GM18519 (cell line): ENCODE measurements around the gene TPM3.
"Not testable (repeated sequence)": the region's sequence is repeated elsewhere in the genome, so short reads cannot be mapped to it uniquely, and the experiment has no call there.

Experiments
- ATAC-seq: cut with Tn5 transposase; IDR thresholded peaks from one replicate; pipeline ENCODE4 v1.9.1; 2021; ENCODE audit warnings: mild to moderate bottlenecking, moderate library complexity; ENCODE audit not compliant: unreplicated experiment, low FRiP score

TPM3 gene

GRCh38 chr1:154207262-154207661, 15.4 kb upstream of the TPM3 start:
- no peak for ATAC-seq

GRCh38 chr1:154206196-154206595, 14.3 kb upstream of the TPM3 start, which contains the start of gene CFAP141:
Gene CFAP141 (minus strand): TSS chr1:154206333. CDS start chr1:154206307, 26 bp downstream.
- no peak for ATAC-seq

GRCh38 chr1:154205778-154206177, 13.9 kb upstream of the TPM3 start:
- ATAC-seq: not testable (repeated sequence)

GRCh38 chr1:154199563-154199879, 7.6 kb upstream of the TPM3 start:
- no peak for ATAC-seq

- ATAC-seq: no peak
These were observed 7.1 kb upstream of the TPM3 start for GRCh38 chr1:154198756-154199562.

- no peak for ATAC-seq
These were observed 1.9 kb upstream of the TPM3 start for GRCh38 chr1:154193821-154194220.

GRCh38 chr1:154192476-154192875, 576 bp upstream of the TPM3 start:
- ATAC-seq: no peak

GRCh38 chr1:154190550-154190949, 1.4 kb downstream of the TPM3 start:
- ATAC-seq: no peak

GRCh38 chr1:154186852-154187501, 4.9 kb downstream of the TPM3 start:
- ATAC-seq: no peak

GRCh38 chr1:154186177-154186576, 5.7 kb downstream of the TPM3 start:
- no peak for ATAC-seq

- peak; percentile 37 for ATAC-seq
These were observed 8.6 kb downstream of the TPM3 start for GRCh38 chr1:154183046-154183915.

- ATAC-seq: no peak
These were observed 9.4 kb downstream of the TPM3 start for GRCh38 chr1:154182344-154183045.

- no peak for ATAC-seq
These were observed 10.0 kb downstream of the TPM3 start for GRCh38 chr1:154181944-154182343.

- ATAC-seq: no peak
These were observed 11.8 kb downstream of the TPM3 start for GRCh38 chr1:154179946-154180687.

- no peak for ATAC-seq
These were observed 12.7 kb downstream of the TPM3 start for GRCh38 chr1:154178911-154179811.

GRCh38 chr1:154178013-154178412, 13.9 kb downstream of the TPM3 start:
- no peak for ATAC-seq

- no peak for ATAC-seq
These were observed 15.6 kb downstream of the TPM3 start for GRCh38 chr1:154176337-154176736.

- ATAC-seq: no peak
These were observed 17.2 kb downstream of the TPM3 start for GRCh38 chr1:154174654-154175053.

- no peak for ATAC-seq
These were observed 20.0 kb downstream of the TPM3 start for GRCh38 chr1:154171880-154172279.
